ENCODE data around the gene POLR2A.

DNA sequence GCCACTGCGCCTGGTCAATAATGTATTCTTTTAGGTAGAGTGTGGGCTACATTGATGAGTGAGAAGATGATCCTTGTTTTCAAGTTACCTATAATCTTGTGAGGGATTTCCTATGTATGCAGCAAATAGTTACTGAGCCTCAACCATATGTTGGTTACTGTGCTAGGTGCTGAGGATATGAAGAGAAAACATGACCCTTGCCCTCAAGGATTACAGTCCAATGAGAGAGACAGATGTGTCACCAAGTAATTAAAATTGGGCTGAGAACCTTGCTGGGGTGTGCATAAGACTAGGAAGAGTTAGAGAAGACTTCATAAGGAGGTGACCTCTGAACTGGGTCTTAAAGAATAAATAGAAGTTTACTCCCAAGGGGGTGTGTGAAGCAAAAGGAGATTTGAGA lies 7.4 kb downstream of the POLR2A start:
- TF ChIP-seq, protein P1, sequence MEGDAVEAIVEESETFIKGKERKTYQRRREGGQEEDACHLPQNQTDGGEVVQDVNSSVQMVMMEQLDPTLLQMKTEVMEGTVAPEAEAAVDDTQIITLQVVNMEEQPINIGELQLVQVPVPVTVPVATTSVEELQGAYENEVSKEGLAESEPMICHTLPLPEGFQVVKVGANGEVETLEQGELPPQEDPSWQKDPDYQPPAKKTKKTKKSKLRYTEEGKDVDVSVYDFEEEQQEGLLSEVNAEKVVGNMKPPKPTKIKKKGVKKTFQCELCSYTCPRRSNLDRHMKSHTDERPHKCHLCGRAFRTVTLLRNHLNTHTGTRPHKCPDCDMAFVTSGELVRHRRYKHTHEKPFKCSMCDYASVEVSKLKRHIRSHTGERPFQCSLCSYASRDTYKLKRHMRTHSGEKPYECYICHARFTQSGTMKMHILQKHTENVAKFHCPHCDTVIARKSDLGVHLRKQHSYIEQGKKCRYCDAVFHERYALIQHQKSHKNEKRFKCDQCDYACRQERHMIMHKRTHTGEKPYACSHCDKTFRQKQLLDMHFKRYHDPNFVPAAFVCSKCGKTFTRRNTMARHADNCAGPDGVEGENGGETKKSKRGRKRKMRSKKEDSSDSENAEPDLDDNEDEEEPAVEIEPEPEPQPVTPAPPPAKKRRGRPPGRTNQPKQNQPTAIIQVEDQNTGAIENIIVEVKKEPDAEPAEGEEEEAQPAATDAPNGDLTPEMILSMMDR (IDR thresholded peaks at IDR 0.05): no peak
- TF ChIP-seq POLR2A (IDR thresholded peaks at IDR 0.05): no peak

All from right lobe of liver (tissue), 4 donors.